ENCODE data around the gene SPTBN2. TPM values are rescaled to one million over a fixed set of nuclear protein-coding genes. Genes with fewer than 3 reads are reported as not detected.
A peak's percentile ranks its signal among the peaks of the same experiment; 100 is the strongest.

SPTBN2 gene
- total RNA-seq, 1 experiment from 2014 or later: 40.7 TPM

DNA sequence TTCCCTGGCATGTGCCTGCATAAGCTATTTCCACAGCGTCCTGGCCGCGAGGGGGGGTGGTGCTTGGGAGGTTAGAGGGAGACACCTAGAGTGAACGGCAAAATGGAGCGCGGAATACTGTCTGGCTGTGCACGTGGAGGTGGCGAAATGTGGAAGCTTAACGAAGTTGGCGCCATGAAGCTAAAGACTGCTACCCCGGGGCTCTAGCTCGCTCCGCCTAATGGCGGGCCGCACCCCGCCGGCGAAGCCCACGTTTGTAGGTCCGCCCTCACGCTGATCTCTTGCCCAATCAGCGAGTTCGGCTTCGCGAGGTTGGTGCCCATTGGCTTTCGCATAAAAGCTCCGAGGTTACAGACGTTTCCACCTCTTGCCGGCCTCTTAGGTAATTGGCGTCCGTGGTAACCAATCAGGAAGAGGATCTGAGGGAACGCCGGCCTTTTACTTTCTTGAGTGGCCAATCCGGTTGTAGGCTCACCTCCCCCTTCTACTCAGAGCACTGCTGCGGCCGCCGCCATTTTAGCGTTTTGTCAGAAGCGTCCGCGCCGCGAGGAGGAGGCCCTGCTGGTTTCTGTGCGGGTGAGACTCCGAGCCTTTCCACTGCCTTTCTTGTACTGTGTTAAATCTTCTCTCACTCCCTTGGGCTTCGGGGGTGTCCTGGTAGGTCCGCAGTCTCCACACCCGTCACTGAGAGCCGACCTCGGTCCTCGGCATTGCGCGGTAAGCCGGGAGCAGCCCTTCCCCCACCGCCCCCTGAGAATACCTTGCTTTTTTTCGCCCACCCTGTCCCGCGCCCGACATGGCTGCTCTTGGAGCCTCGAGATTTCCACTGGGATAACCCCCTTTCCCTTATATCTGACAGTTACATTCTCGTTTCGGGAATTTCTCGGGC is 90.6 kb downstream of the SPTBN2 start, which contains the start of gene RBM4 (continued):
- TF ChIP-seq, protein P1, sequence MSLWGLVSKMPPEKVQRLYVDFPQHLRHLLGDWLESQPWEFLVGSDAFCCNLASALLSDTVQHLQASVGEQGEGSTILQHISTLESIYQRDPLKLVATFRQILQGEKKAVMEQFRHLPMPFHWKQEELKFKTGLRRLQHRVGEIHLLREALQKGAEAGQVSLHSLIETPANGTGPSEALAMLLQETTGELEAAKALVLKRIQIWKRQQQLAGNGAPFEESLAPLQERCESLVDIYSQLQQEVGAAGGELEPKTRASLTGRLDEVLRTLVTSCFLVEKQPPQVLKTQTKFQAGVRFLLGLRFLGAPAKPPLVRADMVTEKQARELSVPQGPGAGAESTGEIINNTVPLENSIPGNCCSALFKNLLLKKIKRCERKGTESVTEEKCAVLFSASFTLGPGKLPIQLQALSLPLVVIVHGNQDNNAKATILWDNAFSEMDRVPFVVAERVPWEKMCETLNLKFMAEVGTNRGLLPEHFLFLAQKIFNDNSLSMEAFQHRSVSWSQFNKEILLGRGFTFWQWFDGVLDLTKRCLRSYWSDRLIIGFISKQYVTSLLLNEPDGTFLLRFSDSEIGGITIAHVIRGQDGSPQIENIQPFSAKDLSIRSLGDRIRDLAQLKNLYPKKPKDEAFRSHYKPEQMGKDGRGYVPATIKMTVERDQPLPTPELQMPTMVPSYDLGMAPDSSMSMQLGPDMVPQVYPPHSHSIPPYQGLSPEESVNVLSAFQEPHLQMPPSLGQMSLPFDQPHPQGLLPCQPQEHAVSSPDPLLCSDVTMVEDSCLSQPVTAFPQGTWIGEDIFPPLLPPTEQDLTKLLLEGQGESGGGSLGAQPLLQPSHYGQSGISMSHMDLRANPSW (CRISPR knock-in tag; conservative IDR thresholded peaks at IDR 0.05; ENCODE audit: low read depth): no peak
- TF ChIP-seq, protein P2, sequence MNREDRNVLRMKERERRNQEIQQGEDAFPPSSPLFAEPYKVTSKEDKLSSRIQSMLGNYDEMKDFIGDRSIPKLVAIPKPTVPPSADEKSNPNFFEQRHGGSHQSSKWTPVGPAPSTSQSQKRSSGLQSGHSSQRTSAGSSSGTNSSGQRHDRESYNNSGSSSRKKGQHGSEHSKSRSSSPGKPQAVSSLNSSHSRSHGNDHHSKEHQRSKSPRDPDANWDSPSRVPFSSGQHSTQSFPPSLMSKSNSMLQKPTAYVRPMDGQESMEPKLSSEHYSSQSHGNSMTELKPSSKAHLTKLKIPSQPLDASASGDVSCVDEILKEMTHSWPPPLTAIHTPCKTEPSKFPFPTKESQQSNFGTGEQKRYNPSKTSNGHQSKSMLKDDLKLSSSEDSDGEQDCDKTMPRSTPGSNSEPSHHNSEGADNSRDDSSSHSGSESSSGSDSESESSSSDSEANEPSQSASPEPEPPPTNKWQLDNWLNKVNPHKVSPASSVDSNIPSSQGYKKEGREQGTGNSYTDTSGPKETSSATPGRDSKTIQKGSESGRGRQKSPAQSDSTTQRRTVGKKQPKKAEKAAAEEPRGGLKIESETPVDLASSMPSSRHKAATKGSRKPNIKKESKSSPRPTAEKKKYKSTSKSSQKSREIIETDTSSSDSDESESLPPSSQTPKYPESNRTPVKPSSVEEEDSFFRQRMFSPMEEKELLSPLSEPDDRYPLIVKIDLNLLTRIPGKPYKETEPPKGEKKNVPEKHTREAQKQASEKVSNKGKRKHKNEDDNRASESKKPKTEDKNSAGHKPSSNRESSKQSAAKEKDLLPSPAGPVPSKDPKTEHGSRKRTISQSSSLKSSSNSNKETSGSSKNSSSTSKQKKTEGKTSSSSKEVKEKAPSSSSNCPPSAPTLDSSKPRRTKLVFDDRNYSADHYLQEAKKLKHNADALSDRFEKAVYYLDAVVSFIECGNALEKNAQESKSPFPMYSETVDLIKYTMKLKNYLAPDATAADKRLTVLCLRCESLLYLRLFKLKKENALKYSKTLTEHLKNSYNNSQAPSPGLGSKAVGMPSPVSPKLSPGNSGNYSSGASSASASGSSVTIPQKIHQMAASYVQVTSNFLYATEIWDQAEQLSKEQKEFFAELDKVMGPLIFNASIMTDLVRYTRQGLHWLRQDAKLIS (CRISPR knock-in tag; IDR thresholded peaks at IDR 0.05; ENCODE audit: borderline replicate concordance): no peak
- TF ChIP-seq NR2C2 (CRISPR knock-in tag; IDR thresholded peaks at IDR 0.05): no peak
- TF ChIP-seq FOXJ3 (CRISPR knock-in tag; IDR thresholded peaks at IDR 0.05; ENCODE audit: borderline replicate concordance): no peak
- TF ChIP-seq, protein P3, sequence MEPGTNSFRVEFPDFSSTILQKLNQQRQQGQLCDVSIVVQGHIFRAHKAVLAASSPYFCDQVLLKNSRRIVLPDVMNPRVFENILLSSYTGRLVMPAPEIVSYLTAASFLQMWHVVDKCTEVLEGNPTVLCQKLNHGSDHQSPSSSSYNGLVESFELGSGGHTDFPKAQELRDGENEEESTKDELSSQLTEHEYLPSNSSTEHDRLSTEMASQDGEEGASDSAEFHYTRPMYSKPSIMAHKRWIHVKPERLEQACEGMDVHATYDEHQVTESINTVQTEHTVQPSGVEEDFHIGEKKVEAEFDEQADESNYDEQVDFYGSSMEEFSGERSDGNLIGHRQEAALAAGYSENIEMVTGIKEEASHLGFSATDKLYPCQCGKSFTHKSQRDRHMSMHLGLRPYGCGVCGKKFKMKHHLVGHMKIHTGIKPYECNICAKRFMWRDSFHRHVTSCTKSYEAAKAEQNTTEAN (CRISPR knock-in tag; IDR thresholded peaks at IDR 0.05): peak; percentile 80; the same call in 1 of the 2 replicates
- TF ChIP-seq, protein P4, sequence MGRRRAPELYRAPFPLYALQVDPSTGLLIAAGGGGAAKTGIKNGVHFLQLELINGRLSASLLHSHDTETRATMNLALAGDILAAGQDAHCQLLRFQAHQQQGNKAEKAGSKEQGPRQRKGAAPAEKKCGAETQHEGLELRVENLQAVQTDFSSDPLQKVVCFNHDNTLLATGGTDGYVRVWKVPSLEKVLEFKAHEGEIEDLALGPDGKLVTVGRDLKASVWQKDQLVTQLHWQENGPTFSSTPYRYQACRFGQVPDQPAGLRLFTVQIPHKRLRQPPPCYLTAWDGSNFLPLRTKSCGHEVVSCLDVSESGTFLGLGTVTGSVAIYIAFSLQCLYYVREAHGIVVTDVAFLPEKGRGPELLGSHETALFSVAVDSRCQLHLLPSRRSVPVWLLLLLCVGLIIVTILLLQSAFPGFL (CRISPR knock-in tag; IDR thresholded peaks at IDR 0.05; ENCODE audit: borderline replicate concordance): no peak
- TF ChIP-seq, protein P5, sequence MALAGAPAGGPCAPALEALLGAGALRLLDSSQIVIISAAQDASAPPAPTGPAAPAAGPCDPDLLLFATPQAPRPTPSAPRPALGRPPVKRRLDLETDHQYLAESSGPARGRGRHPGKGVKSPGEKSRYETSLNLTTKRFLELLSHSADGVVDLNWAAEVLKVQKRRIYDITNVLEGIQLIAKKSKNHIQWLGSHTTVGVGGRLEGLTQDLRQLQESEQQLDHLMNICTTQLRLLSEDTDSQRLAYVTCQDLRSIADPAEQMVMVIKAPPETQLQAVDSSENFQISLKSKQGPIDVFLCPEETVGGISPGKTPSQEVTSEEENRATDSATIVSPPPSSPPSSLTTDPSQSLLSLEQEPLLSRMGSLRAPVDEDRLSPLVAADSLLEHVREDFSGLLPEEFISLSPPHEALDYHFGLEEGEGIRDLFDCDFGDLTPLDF (CRISPR knock-in tag; IDR thresholded peaks at IDR 0.05): no peak
- no peak for TF ChIP-seq ZNF121 (CRISPR knock-in tag; IDR thresholded peaks at IDR 0.05)
- peak; percentile 75; the same call in 1 of the 2 replicates for TF ChIP-seq FOXP1 (CRISPR knock-in tag; IDR thresholded peaks at IDR 0.05; ENCODE audit: borderline replicate concordance)
- TF ChIP-seq NFATC4 (CRISPR knock-in tag; IDR thresholded peaks at IDR 0.05): no peak
- peak; percentile 53; the same call in 1 of the 2 replicates for TF ChIP-seq SMAD3 (CRISPR knock-in tag; IDR thresholded peaks at IDR 0.05; ENCODE audit: borderline replicate concordance)
- TF ChIP-seq CREM (CRISPR knock-in tag; IDR thresholded peaks at IDR 0.05): peak; percentile 31
- no peak for TF ChIP-seq CREB1 (CRISPR knock-in tag; IDR thresholded peaks at IDR 0.05)
- TF ChIP-seq, protein P6, sequence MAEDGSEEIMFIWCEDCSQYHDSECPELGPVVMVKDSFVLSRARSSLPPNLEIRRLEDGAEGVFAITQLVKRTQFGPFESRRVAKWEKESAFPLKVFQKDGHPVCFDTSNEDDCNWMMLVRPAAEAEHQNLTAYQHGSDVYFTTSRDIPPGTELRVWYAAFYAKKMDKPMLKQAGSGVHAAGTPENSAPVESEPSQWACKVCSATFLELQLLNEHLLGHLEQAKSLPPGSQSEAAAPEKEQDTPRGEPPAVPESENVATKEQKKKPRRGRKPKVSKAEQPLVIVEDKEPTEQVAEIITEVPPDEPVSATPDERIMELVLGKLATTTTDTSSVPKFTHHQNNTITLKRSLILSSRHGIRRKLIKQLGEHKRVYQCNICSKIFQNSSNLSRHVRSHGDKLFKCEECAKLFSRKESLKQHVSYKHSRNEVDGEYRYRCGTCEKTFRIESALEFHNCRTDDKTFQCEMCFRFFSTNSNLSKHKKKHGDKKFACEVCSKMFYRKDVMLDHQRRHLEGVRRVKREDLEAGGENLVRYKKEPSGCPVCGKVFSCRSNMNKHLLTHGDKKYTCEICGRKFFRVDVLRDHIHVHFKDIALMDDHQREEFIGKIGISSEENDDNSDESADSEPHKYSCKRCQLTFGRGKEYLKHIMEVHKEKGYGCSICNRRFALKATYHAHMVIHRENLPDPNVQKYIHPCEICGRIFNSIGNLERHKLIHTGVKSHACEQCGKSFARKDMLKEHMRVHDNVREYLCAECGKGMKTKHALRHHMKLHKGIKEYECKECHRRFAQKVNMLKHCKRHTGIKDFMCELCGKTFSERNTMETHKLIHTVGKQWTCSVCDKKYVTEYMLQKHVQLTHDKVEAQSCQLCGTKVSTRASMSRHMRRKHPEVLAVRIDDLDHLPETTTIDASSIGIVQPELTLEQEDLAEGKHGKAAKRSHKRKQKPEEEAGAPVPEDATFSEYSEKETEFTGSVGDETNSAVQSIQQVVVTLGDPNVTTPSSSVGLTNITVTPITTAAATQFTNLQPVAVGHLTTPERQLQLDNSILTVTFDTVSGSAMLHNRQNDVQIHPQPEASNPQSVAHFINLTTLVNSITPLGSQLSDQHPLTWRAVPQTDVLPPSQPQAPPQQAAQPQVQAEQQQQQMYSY (CRISPR knock-in tag; IDR thresholded peaks at IDR 0.05): no peak
- TF ChIP-seq TEAD4 (CRISPR knock-in tag; IDR thresholded peaks at IDR 0.05): no peak
- no peak for TF ChIP-seq ZBTB21 (CRISPR knock-in tag; IDR thresholded peaks at IDR 0.05; ENCODE audit: borderline replicate concordance)
- TF ChIP-seq, protein P7, sequence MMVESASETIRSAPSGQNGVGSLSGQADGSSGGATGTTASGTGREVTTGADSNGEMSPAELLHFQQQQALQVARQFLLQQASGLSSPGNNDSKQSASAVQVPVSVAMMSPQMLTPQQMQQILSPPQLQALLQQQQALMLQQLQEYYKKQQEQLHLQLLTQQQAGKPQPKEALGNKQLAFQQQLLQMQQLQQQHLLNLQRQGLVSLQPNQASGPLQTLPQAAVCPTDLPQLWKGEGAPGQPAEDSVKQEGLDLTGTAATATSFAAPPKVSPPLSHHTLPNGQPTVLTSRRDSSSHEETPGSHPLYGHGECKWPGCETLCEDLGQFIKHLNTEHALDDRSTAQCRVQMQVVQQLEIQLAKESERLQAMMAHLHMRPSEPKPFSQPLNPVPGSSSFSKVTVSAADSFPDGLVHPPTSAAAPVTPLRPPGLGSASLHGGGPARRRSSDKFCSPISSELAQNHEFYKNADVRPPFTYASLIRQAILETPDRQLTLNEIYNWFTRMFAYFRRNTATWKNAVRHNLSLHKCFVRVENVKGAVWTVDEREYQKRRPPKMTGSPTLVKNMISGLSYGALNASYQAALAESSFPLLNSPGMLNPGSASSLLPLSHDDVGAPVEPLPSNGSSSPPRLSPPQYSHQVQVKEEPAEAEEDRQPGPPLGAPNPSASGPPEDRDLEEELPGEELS (CRISPR knock-in tag; IDR thresholded peaks at IDR 0.05): peak; percentile 68; the same call in 1 of the 2 replicates
- TF ChIP-seq, protein P8, sequence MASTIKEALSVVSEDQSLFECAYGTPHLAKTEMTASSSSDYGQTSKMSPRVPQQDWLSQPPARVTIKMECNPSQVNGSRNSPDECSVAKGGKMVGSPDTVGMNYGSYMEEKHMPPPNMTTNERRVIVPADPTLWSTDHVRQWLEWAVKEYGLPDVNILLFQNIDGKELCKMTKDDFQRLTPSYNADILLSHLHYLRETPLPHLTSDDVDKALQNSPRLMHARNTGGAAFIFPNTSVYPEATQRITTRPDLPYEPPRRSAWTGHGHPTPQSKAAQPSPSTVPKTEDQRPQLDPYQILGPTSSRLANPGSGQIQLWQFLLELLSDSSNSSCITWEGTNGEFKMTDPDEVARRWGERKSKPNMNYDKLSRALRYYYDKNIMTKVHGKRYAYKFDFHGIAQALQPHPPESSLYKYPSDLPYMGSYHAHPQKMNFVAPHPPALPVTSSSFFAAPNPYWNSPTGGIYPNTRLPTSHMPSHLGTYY (CRISPR knock-in tag; IDR thresholded peaks at IDR 0.05): peak; percentile 75
- no peak for TF ChIP-seq ELF4 (CRISPR knock-in tag; IDR thresholded peaks at IDR 0.05; ENCODE audit: low read depth)
- TF ChIP-seq ZNF219 (CRISPR knock-in tag; IDR thresholded peaks at IDR 0.05; ENCODE audit: borderline replicate concordance): no peak

All from WTC11 (cell line).